Activated gamma-delta T cell (primary cell): ENCODE results near the gene GPR146.

ENCODE experiments used
- DNase-seq: peaks from one replicate; lab custom pipeline; 2025; lab: John Stamatoyannopoulos, UW

GPR146 gene

DNA sequence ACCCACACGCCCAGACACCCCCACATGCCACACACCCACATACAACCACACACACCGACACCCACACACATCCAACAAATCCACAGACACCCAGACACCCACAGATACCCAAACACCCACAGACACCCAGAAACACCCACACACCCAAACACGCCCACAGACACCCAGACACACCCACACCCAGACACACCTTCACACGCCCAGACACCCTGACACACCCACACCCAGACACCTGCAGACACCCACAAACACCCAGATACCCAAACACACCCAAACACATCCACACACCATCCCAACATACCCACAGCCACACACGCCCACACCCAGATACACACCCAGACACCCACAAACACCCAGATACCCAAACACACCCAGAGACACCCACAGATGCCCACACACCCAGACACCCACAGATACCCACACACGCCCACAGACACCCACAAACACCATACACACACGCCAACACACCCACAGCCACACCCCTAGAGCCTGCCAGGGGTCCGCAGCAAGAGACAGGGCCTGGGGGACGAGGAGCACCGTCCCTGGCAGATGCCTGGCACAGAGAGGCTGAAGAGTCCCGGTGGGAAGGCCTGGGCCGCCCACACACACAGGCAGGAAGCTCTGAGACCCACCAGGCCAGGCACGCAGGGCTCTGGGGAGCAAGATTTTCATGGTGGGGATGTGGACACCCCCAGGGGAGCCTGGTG is 32.9 kb upstream of the GPR146 start:
- no peak for DNase-seq

- no peak for DNase-seq
Observed at GRCh38 chr7:1012004-1012715, 32.2 kb upstream of the GPR146 start.

DNA sequence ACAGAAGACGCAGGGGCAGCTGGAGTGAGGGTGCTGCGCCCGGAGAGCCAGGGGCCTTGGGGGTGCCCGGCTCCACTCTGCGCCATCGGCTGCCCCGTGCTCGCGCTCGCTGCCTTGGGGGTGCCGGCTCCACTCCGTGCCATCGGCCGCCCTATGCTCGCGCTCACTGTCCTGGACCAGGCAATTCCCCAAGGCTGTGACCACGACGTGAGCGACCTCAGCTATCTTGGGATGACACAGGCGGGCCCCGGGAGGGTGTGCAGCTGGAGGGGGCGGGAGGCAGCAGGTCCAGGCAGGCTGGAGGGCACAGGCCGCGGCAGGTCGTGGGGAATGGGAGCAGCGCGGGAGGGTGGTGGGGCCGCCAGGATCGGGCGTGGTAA is 31.6 kb upstream of the GPR146 start:
- no peak for DNase-seq

DNA sequence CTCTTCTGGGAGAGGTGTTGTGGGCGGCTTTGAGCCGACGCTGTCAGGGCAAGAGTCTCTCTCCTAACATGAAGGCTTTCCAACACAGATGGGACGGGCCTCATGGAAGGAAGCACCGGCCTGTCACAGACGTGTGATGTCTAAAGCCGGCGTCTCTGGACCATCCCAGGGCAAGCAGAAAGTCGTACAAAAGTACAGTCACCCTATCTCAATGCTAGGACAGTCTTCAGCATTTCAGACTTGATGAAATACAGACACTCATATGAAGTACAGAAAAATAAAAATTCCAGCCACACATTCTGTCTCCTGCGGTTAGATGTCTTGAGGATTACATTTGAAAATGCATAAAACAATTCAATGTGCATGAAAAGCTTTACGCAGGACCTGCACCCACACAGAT is 30.8 kb upstream of the GPR146 start:
- DNase-seq = no peak

DNA sequence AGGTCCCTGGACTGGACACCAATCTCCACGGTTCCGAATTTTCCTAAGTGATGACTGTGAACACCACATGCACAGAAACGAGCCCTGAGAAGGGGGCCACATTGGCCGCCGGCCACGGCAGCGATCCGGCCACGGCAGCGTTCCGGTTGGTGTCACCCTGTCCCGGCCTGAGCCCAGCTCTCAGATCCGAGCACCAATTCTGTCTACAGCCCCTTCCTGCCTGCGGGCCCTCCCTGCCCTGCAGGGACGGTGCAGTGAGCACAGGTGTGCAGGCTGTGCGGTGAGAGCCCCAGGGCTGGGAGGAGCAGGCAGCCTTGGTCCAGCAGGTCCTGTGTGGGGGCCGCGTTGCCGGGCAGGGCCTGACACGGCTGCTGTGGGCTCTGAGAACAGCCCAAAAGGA is 29.7 kb upstream of the GPR146 start:
- no peak for DNase-seq

- DNase-seq = no peak
Observed at GRCh38 chr7:1015196-1016121, 28.9 kb upstream of the GPR146 start.

- DNase-seq = no peak
Observed at GRCh38 chr7:1016577-1017531, 27.5 kb upstream of the GPR146 start.

DNA sequence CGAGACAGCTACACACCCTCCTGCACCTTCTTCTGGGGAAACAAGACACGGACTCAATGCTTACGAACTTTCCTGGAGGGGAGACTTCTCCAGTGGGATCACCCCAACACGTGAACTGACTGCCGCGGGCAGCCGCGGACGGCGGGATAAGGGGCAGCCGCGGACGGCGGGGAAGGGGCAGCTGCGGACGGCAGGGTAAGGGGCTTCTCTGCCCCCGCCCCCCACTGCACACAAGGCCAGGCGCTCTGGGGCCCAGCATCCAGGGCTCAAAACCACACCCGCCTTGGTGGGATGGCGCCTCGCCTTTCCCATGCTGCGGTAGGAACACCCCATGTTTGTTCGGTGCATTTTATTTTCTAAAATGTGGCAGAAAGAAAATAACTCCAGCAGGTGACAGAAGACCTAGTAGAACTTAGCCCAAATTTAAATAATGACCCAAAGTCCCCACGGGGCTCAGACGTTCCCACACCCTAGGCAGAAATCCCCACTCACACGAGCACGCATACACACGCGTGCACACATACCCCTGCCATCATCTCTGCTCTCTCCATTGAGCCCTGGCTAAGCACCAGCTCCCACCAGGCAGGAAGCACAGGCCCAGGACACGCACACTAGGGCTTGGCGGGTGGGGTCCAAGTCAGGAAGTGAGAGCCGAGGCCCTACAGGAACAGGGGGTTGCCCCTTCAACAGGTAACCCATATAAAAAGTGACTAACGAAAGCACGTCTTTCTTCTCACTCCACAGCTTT is 26.6 kb upstream of the GPR146 start:
- DNase-seq = no peak

DNA sequence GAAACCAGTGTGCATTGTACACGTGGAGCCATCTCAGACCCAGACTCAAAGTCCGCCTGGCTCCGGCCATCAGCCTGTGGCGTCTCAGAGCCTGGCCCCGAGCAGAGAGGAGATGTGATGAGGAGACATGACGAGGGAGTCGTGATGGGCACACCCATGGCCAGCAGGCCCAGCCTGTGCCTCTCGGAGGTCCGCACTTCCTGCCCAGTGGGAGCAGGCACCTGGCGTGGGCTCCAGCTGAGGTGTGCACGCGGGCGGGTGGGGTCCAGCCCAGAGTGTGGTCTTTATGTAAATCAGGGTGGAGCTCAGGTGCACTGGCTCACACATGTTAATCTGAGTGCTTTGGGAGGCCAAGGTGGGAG is 26.0 kb upstream of the GPR146 start:
- DNase-seq = no peak

GRCh38 chr7:1019255-1019785 is 25.0 kb upstream of the GPR146 start:
- no peak for DNase-seq

DNA sequence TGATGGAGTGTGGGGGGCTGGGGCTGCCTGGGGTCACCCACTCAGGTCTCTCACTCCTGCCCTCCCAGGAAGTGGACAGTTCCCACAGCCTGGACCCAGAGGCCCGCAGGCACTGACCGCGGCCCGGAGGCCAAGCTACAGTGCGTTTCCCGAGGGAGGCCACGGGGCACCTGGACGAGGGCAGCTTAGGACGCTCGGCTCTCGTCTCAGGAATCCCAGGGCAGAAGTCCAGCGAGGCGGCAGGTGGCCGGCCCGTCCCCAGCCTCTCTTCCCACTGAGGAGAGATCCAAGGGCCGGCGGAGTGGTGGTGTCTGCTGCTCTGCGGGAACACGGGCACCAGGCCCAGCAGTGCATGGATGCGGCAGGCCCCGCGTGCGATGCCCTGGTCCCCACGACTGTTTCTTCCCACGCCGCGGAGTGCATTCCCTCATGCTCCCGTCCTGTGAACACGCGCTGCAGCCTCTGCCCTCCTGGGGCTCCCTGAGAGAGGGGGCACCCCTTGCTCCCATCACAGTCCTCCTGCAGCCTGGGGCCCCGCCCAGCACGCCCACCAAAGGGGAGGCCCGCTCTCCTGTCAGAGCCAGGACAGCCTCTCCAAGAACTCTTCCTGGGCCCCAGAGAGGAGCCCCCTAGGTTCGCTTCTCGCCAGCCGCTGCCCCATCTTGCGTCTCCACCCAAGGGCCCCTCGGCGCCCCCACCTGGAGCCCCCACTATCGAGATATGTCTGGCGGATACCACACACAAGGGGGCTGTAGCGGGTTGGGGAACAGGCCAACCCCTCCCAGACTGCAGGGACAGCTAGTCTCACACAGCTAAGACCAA is 24.3 kb upstream of the GPR146 start:
- no peak for DNase-seq

DNA sequence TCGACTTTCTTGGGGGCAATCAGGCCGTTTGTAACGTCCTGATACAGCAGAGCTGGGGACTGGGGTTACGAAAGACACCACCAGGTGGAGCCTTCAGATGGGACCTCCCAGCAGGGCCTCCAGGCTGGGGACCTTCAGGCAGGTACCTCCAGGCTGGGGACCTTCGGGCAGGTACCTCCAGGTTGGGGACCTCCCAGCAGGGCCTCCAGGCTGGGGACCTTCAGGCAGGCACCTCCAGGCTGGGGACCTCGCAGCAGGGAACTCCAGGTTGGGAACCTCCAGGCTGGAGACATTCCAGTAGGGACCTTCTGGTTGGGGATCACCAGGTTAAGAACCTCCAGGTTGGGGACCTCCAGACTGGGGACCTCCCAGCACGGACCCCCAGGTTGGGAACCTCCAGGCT is 23.5 kb upstream of the GPR146 start:
- DNase-seq = no peak

DNA sequence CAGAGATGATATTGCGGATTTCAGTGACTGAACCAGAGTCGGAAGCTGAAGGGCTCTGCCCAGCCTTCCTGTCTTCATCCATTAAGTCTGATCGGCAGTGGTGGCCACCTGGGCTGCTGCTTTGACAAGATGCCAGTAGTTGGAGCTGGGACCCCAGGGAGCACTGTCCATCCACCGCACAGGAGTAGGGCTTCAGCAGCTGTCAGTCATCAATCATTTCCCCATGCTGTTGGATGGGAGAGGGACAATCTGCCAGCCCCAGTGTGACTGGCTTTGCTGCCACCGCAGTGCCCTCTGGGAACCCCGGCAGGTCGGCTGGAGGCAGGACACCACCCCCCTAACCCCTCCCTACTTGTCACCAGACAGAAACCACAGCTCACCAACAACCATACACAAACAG is 23.0 kb upstream of the GPR146 start:
- DNase-seq = no peak

GRCh38 chr7:1021931-1022330 is 22.4 kb upstream of the GPR146 start:
- DNase-seq = no peak

- no peak for DNase-seq
Observed at GRCh38 chr7:1022356-1022755, 22.0 kb upstream of the GPR146 start.

DNA sequence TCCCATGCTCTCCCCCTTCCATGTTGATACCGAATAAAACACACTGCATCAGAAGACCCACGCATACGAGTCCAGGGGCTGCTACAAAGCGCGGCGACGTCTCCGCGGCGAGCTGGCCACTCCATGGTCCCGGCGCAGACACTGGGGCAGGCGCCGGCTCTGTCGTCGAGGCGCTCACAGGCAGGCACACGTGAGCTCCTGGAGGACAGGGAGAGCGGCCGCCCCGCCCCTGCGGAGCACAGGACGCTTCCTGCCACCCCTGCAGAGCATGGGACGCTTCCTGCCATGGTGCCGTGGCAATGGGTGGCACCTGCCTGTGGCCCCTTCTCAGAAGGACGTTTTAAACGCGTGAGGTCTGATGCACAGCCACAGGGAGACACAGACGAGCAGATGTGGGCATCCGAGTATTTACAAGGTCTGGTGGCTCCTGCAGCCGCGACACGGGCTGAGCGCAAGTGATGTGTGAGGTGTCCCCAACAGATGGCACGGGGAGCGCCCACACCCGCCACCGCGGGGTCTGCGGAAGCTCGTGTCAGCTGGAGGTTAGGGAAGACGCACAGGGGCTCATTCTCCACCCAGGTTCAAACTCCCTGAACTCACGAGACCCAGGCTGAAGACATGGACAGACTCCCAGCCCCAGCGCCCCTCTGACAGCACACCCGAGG is 21.4 kb upstream of the GPR146 start:
- no peak for DNase-seq

GRCh38 chr7:1024331-1024841 is 20.0 kb upstream of the GPR146 start:
- no peak for DNase-seq

GRCh38 chr7:1024876-1025742 is 19.2 kb upstream of the GPR146 start:
- no peak for DNase-seq
